KMS-11 (cell line): ENCODE results near the gene ZMYND8.

Experiments
- H2AFZ ChIP-seq: fragments of 200-600 bp; sonication (generic); 2 replicates; pipeline ENCODE4 v1.6.1; 2016; ENCODE audit warnings: antibody characterized with exemption, mixed run types, low read depth
- H3K27ac ChIP-seq: fragments of 200-600 bp; sonication (generic); 2 replicates; pipeline ENCODE4 v1.6.1; 2016; ENCODE audit warnings: mild to moderate bottlenecking, mixed run types
- H3K27me3 ChIP-seq: fragments of 200-600 bp; sonication (generic); 2 replicates; pipeline ENCODE4 v1.6.1; 2017; ENCODE audit warnings: mild to moderate bottlenecking, low read depth, mixed run types, moderate library complexity; ENCODE audit not compliant: insufficient read depth
- H3K36me3 ChIP-seq: fragments of 200-600 bp; sonication (generic); 2 replicates; pipeline ENCODE4 v1.6.1; 2017; ENCODE audit warnings: mild to moderate bottlenecking, mixed run types; ENCODE audit not compliant: insufficient read depth
- H3K4me1 ChIP-seq: fragments of 200-600 bp; sonication (generic); 2 replicates; pipeline ENCODE4 v1.6.1; 2016; ENCODE audit warnings: mild to moderate bottlenecking, low read depth, mixed run types; ENCODE audit not compliant: poor library complexity, severe bottlenecking
- H3K4me2 ChIP-seq: fragments of 200-600 bp; sonication (generic); 2 replicates; pipeline ENCODE4 v1.7.0; 2016; ENCODE audit warnings: mild to moderate bottlenecking, mixed run types
- H3K4me3 ChIP-seq: fragments of 200-600 bp; sonication (generic); IDR thresholded peaks from 2 replicates; pipeline ENCODE4 v1.6.1; 2017; ENCODE audit warnings: low read depth, low read length, mixed read lengths; ENCODE audit not compliant: insufficient read depth
- H3K79me2 ChIP-seq: fragments of 200-600 bp; sonication (generic); 2 replicates; pipeline ENCODE4 v1.6.1; 2016; ENCODE audit warnings: low read depth, mixed run types; ENCODE audit not compliant: insufficient read depth
- H3K9ac ChIP-seq: fragments of 200-600 bp; sonication (generic); 2 replicates; pipeline ENCODE4 v1.6.1; 2016; ENCODE audit warnings: mild to moderate bottlenecking, mixed run types
- H4K20me1 ChIP-seq: fragments of 200-600 bp; sonication (generic); 2 replicates; pipeline ENCODE4 v1.6.1; 2016; ENCODE audit warnings: mild to moderate bottlenecking, mixed run types; ENCODE audit not compliant: insufficient read depth
- TF ChIP-seq, protein P1 (sequence below): fragments of 200-600 bp; sonication (generic); conservative IDR thresholded peaks from 2 replicates; pipeline ENCODE4 v1.6.1; 2017; ENCODE audit warnings: low read depth, mild to moderate bottlenecking, antibody characterized with exemption, low read length, moderate library complexity, mixed read lengths

Gene ZMYND8

DNA sequence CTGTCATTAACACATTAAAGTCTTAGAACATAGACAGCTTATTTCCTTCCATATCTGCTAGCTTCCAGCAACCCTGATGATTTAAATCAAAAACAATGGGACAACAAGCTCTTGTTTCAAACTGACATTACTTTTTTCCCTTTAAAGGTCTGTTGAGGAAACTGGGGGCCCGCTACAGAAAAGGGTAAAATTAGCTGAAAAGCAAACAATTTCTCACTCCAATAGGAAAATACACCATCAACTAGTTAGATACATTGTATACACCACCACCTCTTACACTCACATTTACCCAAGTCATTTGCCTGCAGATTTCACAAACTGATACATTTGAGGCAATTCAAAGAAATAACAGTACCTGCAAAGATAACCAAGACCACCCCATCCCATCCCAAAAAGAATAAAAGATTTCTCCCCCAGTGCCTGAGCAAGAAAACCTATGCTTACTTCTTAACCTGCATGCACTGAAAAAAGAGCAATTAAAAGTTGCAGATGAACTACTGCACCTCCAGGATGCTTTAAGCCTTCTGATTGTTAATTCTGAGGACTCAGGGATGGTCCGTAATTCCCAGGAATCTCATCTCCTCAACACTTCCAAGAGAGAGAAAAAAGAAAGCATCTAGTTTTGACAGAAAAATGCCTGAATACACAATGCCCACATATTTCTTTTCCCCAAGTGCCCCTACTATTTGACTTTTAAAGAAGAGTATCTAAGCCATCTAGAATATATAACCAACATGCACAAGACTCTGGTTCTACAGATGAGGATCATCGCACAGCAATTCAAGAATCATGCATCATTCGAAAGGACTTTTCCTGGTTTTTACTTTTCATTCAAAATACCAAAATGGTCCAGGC is 5.6 kb downstream of the ZMYND8 start:
- no peak overlapping the region for H3K4me3 ChIP-seq
- peak overlapping the region; percentile 87 for H3K4me2 ChIP-seq
- peak overlapping the region; percentile 84 for H3K9ac ChIP-seq
- H3K27ac ChIP-seq = peak overlapping the region; percentile 92
- H2AFZ ChIP-seq = peak overlapping the region; percentile 53; the same call in 1 of the 2 replicates
- H3K27me3 ChIP-seq = no peaks in the 10 kb centered on the region
- H3K36me3 ChIP-seq = no peaks in the 10 kb centered on the region; the same call in 1 of the 2 replicates
- peaks cover 88% of the 10 kb centered on the region for H3K79me2 ChIP-seq
- H3K4me1 ChIP-seq = peaks cover 58% of the 10 kb centered on the region
- no peaks in the 10 kb centered on the region for H4K20me1 ChIP-seq
- TF ChIP-seq, protein P1, sequence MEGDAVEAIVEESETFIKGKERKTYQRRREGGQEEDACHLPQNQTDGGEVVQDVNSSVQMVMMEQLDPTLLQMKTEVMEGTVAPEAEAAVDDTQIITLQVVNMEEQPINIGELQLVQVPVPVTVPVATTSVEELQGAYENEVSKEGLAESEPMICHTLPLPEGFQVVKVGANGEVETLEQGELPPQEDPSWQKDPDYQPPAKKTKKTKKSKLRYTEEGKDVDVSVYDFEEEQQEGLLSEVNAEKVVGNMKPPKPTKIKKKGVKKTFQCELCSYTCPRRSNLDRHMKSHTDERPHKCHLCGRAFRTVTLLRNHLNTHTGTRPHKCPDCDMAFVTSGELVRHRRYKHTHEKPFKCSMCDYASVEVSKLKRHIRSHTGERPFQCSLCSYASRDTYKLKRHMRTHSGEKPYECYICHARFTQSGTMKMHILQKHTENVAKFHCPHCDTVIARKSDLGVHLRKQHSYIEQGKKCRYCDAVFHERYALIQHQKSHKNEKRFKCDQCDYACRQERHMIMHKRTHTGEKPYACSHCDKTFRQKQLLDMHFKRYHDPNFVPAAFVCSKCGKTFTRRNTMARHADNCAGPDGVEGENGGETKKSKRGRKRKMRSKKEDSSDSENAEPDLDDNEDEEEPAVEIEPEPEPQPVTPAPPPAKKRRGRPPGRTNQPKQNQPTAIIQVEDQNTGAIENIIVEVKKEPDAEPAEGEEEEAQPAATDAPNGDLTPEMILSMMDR = no peak

DNA sequence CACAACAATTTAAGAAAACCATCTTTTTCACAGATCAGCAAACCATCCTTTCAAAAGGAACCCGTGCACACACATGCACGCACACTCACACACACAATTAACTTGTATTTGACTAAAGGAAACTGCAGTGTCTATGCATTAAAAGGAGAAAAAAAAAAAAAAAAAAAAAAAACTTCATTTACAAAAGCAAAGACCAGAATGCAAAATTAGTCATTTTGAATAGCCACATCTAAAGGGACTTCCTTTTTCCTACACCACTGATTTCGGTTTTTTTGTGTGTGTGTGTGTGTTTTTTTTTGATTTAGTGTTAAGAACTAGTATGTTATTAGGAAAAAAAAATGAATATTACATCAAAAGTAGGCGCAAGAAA is 6.3 kb downstream of the ZMYND8 start:
- Histone ChIP-seq H3K27ac (no peak overlapping the region), H2AFZ (no peak overlapping the region), H3K4me2 (peak overlapping the region; percentile 87), H3K4me3 (no peak overlapping the region), H3K4me1 (peaks cover 50% of the 10 kb centered on the region), H3K9ac (no peak overlapping the region), H3K36me3 (no peaks in the 10 kb centered on the region; the same call in 1 of the 2 replicates), H3K79me2 (peaks cover 80% of the 10 kb centered on the region), H3K27me3 (no peaks in the 10 kb centered on the region), H4K20me1 (no peaks in the 10 kb centered on the region)
- TF ChIP-seq, protein P1 = no peak

DNA sequence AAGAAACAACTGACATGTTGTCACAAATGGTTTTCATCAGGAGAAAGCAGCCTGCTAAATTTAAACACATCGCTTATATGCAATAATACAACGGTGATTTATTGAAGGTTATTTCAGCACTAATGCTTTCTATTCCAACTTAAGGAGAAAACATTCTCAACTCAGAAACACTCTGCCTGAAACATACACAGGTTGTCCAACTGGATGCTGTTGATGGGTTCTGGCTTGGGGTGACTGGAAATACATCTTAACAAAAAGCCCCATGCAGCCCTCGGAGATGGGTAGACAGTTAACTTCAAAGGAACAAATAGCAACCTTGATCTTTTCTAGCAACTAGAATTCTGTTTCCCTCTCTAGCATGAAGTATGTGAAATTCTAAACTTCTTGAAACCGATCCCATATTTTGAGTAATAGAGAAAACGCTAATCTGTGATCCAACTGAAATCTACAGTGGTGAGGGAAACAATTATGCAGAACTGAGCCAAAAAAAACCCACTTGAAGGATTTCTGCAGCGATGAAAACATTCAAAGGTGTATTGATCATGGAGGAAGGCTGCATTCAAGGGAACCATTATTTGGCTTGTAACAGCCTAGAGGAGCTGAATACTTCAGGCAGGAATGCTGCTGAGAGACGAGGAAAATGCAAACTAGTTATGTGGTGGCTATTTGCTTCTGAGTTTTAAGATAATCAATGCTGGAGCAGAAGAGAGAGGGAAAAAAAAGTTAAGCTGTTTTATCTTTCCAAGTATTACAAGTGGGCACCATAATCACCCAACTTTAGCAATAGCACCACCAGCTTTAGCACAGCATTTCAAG is 6.9 kb downstream of the ZMYND8 start:
- TF ChIP-seq, protein P1 = no peak
- H3K9ac ChIP-seq = no peak overlapping the region
- H3K36me3 ChIP-seq = no peaks in the 10 kb centered on the region; the same call in 1 of the 2 replicates
- no peak overlapping the region for H2AFZ ChIP-seq
- H3K79me2 ChIP-seq = peaks cover 79% of the 10 kb centered on the region
- no peaks in the 10 kb centered on the region for H3K27me3 ChIP-seq
- peak overlapping the region; percentile 87; the same call in 1 of the 2 replicates for H3K4me2 ChIP-seq
- no peaks in the 10 kb centered on the region for H4K20me1 ChIP-seq
- peaks cover 44% of the 10 kb centered on the region for H3K4me1 ChIP-seq
- H3K4me3 ChIP-seq = no peak overlapping the region
- no peak overlapping the region for H3K27ac ChIP-seq

DNA sequence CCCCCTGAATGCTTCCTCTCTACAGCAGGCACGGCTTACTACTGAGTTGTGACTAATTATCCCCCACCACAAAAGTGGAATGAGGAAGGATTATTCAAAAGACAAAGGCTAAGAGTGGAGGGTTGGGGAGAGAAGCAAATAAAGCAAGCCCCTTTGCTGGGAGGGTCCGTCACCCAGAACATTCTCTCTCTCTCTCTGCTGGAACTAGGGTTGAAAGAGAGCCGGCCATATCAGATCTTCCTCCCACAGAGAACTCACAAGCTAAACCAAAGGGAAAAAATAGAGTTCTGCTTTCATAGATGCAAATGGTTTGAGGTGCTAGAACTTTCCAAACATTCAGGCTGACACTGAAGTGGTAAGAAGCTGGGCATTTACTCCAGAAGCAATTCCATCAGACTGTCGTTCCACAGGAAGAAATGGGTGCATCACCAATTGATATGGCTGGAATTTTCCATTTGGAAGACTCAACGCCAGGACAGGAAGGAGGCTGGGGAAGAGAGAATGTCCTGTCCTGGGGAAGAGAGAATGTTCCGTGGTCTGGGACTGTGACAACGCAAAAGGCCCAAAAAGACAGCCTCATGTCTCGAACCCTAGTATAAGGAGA is 7.9 kb downstream of the ZMYND8 start:
- no peak overlapping the region for H3K27ac ChIP-seq

More for the DNA sequence above, 7.9 kb downstream of the ZMYND8 start:
- Histone ChIP-seq H3K36me3 (no peaks in the 10 kb centered on the region; the same call in 1 of the 2 replicates), H2AFZ (no peak overlapping the region), H3K9ac (no peak overlapping the region), H3K79me2 (peaks cover 76% of the 10 kb centered on the region), H3K27me3 (no peaks in the 10 kb centered on the region), H3K4me3 (no peak overlapping the region), H3K4me2 (no peak overlapping the region), H3K4me1 (peaks cover 36% of the 10 kb centered on the region), H4K20me1 (no peaks in the 10 kb centered on the region)
- TF ChIP-seq, protein P1 = no peak
